NB4 (cell line): Measurements from ENCODE around the gene SFXN5.

ENCODE experiments used
- DNase-seq: peaks from one replicate; pipeline ENCODE4 v3.0.0; 2010; ENCODE audit warnings: low read depth
- H3K4me3 ChIP-seq: one replicate; pipeline ENCODE4 v1.5.1; 2011; ENCODE audit warnings: mild to moderate bottlenecking, low read depth, low read length, moderate library complexity
- CTCF ChIP-seq: IDR thresholded peaks from one replicate; pipeline ENCODE4 v1.5.1; 2012; ENCODE audit warnings: low read depth, low read length
- MAX ChIP-seq: IDR thresholded peaks from 2 replicates; pipeline ENCODE4 v1.6.1; 2011; ENCODE audit warnings: low read depth, low read length
- MYC ChIP-seq: IDR thresholded peaks from 2 replicates; pipeline ENCODE4 v1.6.1; 2011; ENCODE audit warnings: low read depth, low read length
- POLR2A ChIP-seq: IDR thresholded peaks from 2 replicates; pipeline ENCODE4 v1.6.1; 2011; ENCODE audit warnings: mild to moderate bottlenecking; ENCODE audit not compliant: insufficient read length; ENCODE audit errors: extremely low read depth

SFXN5 gene

GRCh38 chr2:72959554-72959953 is 112.0 kb downstream of the SFXN5 start:
- DNase-seq: no peak
- no peak for TF ChIP-seq POLR2A
- TF ChIP-seq CTCF: no peak
- TF ChIP-seq MYC: no peak
- TF ChIP-seq MAX: no peak
- no peak overlapping the region for H3K4me3 ChIP-seq

GRCh38 chr2:72958542-72959385 is 112.7 kb downstream of the SFXN5 start:
- TF ChIP-seq CTCF (no peak), MAX (no peak), MYC (no peak)
- no peak overlapping the region for H3K4me3 ChIP-seq
- DNase-seq: no peak

- no peak overlapping the region for H3K4me3 ChIP-seq
- TF ChIP-seq MYC: no peak
- no peak for TF ChIP-seq MAX
- TF ChIP-seq POLR2A: no peak
- no peak for TF ChIP-seq CTCF
- DNase-seq: peak; percentile 28
Measured at GRCh38 chr2:72956936-72957335, 114.6 kb downstream of the SFXN5 start.

- TF ChIP-seq CTCF (no peak), MYC (no peak), MAX (no peak), POLR2A (no peak)
- DNase-seq: no peak
- no peak overlapping the region for H3K4me3 ChIP-seq
Measured at GRCh38 chr2:72956050-72956395, 115.5 kb downstream of the SFXN5 start.

GRCh38 chr2:72955228-72956049 is 116.1 kb downstream of the SFXN5 start:
- TF ChIP-seq MAX: no peak
- no peak for TF ChIP-seq MYC
- TF ChIP-seq CTCF: no peak
- TF ChIP-seq POLR2A: no peak
- no peak for DNase-seq
- H3K4me3 ChIP-seq: no peak overlapping the region
